NCI-H446 (cell line): ENCODE measurements around the gene CECR2.

ENCODE experiments used
- DNase-seq, 2 experiments: peaks; one replicate each; lab custom pipeline; 2025; lab: John Stamatoyannopoulos, UW

CECR2 gene

DNA sequence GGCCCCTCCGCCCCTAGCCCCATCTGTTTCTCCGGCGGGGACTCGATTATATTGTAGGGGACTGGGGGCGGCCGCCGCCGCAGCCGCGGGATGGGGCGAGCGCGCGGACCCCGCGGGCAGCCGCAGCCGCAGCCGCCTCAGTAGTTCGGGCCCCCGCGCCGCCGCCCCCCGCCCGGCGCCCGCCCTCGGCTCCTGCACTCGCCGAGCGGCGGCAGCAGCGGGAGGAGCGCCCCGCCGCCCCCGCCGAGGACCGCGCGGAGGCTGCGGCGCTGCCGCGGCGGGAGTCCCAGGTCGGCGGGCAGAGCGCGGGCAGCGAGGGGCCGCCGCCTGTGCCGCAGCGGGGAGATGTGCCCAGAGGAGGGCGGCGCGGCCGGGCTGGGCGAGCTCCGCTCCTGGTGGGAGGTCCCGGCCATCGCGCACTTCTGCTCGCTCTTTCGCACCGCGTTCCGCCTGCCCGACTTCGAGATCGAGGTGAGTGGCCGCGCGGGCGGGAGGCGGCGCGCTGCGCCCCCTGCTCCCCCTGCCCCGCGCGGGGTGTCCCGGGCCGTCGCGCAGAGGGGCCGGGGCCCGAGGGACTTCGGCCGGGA lies at the start of gene CECR2:
Gene CECR2, plus strand, starts transcription at position 22 of the 587 bp plus-strand sequence. Its CDS starts 324 bp downstream, at position 346.
- DNase-seq: peak; percentile 19 to 45

DNA sequence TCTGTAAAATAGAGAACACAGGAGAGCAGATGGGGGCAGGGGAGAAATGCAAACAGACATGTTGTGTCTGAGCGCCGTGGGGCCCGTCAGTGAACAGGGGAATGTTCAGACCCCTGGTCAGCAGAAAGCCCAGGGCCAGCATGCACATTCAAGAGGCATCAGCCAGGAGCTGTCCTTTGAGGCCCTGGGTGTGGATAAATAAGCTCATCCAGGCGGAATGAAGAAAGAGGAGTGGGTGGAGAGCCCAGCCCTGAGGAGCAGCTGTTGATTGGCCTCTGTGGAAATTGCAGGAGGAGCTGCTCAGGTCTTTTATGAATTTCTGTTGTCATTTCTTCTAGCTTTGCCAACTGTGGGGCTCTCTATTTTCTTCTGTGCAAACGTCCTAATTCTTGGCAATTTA lies 49.7 kb upstream of the CECR2 start:
- DNase-seq: no peak

GRCh38 chr22:17322511-17322910 lies 46.7 kb upstream of the CECR2 start:
- DNase-seq: no peak

- no peak for DNase-seq
These were observed 37.6 kb upstream of the CECR2 start for GRCh38 chr22:17331690-17332089.

GRCh38 chr22:17332109-17332800 lies 37.0 kb upstream of the CECR2 start:
- DNase-seq: no peak

DNA sequence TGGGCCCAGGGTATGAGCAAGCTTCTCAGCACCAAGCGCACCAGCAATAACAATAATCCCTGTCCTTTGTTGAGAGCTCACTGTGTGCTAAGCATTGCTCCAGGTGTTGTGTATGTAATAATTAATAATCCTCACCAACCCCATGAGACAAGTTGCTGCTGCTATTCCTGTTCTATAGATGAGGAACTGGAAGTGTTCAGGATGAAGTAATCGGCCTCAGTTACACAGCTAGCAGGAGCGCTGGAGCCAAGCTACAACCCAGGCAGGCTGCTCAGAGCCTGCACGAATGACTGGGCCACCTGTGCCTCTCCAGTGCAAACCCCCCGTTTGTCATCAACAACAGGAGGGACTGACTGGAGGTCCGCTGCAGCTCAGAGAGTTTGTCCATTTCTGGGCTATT lies 35.2 kb upstream of the CECR2 start:
- no peak for DNase-seq

GRCh38 chr22:17334983-17335382 lies 34.3 kb upstream of the CECR2 start:
- no peak for DNase-seq

DNA sequence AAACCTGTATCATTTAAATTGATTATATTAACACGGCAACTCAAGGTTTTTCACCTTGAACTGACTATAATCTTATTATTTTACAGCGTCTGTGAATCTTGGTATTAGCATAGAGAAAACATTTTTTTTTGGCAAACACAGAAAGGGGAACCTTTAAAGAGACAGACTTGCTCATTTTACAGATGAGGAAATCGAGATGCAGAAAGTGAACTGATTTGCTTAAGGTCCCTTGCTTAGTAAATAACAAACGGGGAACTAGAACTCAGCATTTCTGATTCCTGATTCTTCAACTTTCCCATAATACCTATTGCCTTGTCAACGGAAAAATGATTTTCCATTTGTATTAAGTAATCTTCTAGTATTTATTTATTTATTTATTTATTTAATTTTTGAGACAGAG lies 33.2 kb upstream of the CECR2 start:
- no peak for DNase-seq

- DNase-seq: no peak
These were observed 31.6 kb upstream of the CECR2 start for GRCh38 chr22:17337639-17338038.

DNA sequence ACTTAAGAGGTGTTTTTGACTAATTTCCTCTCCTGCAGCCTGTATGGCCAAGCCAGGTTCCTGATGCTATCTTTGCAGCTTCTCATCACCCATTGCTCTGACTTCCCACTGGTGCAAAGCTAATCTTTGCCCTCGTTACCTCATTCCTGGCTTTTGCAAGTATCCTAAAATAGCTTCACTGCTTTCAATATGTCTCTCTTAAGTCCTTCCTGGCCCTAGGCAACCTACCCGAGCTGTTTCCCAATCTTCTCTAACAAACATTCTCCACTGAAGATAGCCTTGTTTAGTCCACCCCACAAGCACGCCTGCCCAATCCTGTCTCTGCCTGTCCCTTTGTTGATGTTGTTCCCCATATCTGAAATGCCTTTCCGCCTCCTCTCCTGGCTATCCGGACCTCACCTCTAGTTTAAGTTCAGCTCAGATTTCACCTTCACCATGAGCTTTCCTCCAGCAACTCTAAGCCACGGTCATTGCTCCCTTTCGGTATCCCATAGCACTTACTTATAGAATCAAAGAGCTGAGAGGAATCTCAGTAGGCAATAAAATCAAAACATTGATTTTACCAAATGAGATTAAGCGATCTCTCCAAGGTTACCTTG lies 30.1 kb upstream of the CECR2 start:
- no peak for DNase-seq

DNA sequence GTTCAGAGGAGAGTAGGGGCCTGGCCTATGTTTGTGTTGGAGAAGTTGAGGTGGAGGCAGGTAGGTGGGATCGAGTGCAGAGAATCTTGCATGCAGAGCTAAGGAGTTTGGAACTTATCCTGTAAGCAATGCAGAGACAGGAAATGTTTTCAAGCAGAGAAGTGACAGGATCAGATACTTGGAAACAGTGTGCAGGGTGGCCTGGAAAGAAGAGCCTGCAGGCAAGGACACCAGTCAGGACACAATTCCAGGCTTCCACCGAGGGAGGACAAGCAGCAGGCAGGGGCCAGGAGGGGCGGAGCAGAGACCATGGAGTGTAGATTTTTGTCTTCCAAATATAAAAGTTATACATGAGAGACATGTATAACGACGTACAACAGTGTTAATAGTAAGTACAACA lies 26.9 kb upstream of the CECR2 start:
- DNase-seq: no peak

- DNase-seq: no peak
These were observed 25.5 kb upstream of the CECR2 start for GRCh38 chr22:17343766-17344165.

DNA sequence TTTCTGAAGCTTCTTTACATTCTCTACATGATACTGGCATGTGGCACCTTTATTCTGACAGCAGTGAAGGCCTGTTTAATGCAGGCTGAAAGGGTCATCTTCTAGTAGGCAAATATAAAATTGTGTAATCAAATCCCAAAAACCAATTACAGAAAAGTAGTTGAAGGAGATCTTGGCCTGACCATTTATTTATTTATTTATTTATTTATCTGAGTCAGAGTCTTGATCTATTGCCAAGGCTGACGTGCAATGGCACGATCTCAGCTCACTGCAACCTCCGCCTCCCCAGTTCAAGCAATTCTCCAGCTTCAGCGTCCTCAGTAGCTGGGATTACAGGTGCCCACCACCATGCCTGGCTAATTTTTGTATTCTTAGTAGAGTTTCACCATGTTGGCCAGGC lies 22.7 kb upstream of the CECR2 start:
- no peak for DNase-seq

GRCh38 chr22:17347724-17348123 lies 21.5 kb upstream of the CECR2 start:
- no peak for DNase-seq

DNA sequence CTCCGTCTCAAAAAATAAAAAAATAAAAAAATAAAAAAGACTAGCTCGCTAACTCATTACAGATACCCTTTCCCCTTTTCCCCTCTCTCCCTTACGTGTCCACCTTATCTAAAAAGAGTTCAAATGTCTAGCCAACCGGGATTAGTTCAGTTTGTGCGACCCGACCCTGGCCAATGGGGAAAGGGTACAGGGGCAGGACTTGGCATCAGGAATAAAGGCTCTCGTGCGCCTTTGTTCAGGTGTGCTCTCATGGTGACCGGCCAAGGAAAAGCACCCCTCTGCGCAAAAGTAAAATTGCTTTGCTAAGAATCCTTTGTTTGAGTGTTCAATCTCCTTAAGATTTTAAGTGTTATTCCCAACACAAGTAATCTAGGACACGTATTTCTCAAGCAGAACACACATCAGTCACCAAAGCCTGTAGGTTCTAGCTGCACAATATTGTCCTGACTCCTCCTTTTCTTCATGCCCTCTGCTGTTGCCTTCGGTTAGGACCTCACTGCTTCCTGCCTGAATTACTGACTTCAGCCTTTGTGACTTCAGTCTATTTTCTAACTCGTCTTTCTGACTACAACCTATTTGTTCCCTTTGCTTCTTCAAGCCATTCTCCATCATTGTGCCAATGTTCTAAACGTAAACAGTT lies 20.7 kb upstream of the CECR2 start:
- DNase-seq: no peak

DNA sequence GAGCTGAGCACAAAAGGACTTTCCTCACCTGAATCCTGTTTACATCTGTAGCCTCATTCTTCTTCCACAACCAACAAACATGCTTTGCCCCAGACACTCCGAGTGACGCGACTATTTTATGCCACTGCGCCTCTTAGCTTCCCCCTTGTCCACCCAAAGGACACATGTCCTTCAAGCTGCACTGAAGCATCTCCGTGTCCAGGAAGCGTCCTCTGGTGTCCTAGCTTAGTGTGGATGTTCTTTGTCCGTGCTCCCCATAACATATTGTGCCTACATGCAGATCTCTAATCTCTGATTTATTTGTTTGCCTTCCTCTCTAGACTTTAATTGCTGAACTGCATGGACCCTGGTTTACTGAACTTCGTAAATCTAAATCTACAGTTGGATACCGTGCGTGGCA lies 20.1 kb upstream of the CECR2 start:
- no peak for DNase-seq

GRCh38 chr22:17350292-17350691 lies 19.0 kb upstream of the CECR2 start:
- no peak for DNase-seq

- DNase-seq: no peak
These were observed 16.5 kb upstream of the CECR2 start for GRCh38 chr22:17352798-17353197.

- no peak for DNase-seq
These were observed 11.6 kb upstream of the CECR2 start for GRCh38 chr22:17357688-17358087.

- no peak for DNase-seq
These were observed 10.8 kb upstream of the CECR2 start for GRCh38 chr22:17358415-17358814.

DNA sequence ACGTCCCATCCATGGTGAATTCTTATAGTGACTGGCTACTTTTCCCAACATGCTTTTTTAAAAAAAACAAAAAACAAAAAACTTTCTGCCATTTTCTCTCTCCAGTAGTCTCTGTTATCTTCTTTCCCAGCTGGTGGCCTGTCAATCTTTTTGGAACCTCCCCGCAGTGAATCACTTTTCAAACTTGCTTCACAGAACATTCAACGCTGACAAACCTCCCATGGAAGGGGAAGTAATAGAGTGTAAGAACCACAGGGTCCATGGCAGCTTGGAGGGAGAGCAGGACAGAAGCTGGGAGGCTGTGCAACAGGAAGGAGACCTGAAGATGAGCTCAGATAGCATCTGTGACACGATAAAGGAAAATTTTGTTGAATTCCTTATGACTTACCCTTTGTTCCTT lies 9.8 kb upstream of the CECR2 start:
- no peak for DNase-seq

- DNase-seq: no peak
These were observed 2.9 kb upstream of the CECR2 start for GRCh38 chr22:17366329-17366728.

DNA sequence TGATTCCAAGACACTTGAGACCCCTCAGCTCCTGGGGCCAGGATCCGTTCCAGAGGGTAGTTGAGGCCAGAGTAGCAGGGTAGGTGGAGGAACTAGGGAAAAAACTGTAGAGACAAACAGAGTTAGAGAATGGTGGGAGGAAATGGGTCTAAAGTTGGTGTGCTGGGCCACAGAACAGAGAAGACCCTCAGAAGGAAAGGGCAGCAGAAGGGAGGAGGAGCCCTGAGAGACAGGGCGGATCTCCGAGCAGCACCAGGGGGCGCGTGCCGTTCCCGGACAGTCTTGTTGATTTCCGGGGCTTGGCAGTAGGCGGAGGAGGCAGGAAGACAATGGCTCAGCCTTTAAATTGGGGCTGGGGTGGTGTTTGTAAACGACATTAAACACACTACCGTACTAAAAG lies 2.4 kb upstream of the CECR2 start:
- peak in 1 of 2 experiments; percentile 17 for DNase-seq
